Measurements from ENCODE around the gene CHMP6.

CHMP6 gene

DNA sequence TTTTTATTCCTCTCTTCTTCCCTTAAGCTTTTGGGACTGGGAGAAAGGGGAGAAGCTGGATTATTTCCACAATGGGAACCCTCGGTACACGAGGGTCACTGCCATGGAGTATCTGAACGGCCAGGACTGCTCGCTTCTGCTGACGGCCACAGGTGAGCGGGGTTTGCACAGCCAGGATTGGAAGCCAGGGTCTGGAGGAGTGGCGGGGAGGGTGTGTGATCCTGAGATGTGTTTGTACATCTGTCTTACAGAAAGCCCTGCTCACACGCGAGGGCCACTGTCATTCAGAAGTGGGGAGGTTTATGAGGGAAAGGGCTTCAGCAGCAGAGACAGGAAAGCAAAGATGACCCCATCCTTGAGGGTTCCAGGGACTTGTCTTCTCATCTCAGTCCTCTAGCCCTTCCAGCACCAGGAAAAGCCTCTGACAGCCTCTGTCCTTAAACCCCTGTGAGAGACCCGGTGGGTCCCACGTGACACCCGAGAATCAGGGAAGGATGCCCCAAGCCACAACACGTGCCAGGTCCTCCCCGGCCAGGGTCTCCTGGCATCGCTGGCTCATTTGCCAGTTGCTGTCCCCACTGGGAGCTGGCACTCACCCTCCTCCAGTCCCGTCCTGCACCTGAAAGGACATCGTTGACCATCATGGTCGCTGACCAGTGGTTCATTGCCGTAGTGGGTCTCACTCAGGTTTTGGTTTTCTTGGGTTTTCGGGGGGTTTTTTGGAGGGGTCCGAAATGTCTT, 44.3 kb upstream of the CHMP6 start:
- DNase-seq (ENCODE audit: low read depth) = no peak
- H3K4me3 ChIP-seq (ENCODE audit: low read depth, low read length) = no peak overlapping the region
- TF ChIP-seq, protein P1, sequence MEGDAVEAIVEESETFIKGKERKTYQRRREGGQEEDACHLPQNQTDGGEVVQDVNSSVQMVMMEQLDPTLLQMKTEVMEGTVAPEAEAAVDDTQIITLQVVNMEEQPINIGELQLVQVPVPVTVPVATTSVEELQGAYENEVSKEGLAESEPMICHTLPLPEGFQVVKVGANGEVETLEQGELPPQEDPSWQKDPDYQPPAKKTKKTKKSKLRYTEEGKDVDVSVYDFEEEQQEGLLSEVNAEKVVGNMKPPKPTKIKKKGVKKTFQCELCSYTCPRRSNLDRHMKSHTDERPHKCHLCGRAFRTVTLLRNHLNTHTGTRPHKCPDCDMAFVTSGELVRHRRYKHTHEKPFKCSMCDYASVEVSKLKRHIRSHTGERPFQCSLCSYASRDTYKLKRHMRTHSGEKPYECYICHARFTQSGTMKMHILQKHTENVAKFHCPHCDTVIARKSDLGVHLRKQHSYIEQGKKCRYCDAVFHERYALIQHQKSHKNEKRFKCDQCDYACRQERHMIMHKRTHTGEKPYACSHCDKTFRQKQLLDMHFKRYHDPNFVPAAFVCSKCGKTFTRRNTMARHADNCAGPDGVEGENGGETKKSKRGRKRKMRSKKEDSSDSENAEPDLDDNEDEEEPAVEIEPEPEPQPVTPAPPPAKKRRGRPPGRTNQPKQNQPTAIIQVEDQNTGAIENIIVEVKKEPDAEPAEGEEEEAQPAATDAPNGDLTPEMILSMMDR (IDR thresholded peaks at IDR 0.05; ENCODE audit: insufficient read depth, low read depth, low read length, missing control alignments) = no peak

DNA sequence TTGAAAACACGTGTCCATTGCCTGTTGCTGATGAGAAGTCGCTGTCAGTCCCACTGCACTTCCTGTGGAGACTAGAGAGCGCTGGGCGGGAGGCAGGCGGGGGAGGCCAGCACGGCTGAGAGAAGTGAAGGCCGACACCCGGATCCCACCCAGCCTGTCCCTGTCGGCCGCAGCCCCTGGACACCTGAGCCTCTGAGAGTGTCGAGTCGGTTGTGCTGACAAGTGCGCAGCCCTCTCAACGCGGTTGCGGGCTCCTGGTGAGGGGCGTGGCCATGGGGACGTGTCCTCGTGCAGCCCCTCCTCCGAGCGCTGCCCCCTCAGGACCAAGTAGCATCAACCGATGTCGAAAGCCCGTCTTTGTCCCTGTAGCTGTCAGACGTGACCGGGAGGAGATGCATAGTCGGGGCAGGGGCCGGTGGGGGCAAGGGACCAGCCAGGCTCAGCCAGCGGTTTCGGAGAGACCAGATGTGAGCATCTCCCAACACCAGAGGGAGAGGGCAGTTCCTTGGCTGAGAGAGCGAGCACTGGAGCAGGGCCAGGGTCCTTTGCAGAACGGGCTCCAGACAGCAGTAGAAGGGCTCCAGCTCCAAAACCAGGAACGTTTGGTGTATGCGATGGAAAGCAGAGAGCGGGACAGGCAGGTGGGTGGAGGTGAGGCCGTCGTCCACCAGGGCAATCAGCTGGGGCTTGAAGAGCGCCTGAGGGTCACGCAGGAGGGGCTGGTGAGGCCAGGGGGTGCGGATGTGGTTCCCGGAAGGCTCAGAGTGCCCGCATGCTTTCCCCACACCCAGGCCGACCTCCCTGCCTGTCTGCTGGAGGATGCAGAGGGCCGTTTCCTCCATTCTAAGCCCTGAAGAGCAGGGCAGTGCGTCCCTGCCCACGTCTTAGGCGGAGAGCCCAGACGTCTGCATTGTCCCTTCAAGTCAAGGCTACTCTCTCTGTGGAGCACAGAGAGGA, 43.3 kb upstream of the CHMP6 start:
- H3K4me3 ChIP-seq (ENCODE audit: low read depth, low read length) = no peak overlapping the region
- TF ChIP-seq, protein P1 (IDR thresholded peaks at IDR 0.05; ENCODE audit: insufficient read depth, low read depth, low read length, missing control alignments) = no peak
- DNase-seq (ENCODE audit: low read depth) = no peak

DNA sequence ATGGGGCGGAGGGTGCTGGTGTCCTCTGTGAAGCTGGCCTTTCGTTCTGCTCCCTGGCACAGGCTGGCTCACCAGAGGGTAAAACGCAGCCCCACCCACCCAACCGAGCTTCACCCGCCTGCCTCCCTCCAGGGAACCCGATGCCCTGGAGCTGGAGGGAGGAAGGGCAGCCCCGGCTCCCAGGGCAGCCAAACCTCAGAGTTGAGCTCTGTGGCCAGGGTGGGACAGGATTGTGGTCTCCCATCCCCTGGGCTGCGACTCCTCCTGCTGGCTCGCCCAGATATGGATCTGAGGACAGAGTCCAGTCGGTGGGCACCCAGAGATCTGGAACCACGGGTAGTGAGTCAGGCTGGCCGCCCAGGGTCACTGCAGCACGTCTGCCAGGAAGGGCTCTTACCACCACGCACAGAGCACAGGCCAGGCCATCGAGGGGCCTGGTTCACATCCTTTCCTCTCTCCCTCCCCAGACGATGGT, 42.6 kb upstream of the CHMP6 start:
- TF ChIP-seq, protein P1 (IDR thresholded peaks at IDR 0.05; ENCODE audit: insufficient read depth, low read depth, low read length, missing control alignments) = no peak
- DNase-seq (ENCODE audit: low read depth) = no peak
- no peak overlapping the region for H3K4me3 ChIP-seq (ENCODE audit: low read depth, low read length)

DNA sequence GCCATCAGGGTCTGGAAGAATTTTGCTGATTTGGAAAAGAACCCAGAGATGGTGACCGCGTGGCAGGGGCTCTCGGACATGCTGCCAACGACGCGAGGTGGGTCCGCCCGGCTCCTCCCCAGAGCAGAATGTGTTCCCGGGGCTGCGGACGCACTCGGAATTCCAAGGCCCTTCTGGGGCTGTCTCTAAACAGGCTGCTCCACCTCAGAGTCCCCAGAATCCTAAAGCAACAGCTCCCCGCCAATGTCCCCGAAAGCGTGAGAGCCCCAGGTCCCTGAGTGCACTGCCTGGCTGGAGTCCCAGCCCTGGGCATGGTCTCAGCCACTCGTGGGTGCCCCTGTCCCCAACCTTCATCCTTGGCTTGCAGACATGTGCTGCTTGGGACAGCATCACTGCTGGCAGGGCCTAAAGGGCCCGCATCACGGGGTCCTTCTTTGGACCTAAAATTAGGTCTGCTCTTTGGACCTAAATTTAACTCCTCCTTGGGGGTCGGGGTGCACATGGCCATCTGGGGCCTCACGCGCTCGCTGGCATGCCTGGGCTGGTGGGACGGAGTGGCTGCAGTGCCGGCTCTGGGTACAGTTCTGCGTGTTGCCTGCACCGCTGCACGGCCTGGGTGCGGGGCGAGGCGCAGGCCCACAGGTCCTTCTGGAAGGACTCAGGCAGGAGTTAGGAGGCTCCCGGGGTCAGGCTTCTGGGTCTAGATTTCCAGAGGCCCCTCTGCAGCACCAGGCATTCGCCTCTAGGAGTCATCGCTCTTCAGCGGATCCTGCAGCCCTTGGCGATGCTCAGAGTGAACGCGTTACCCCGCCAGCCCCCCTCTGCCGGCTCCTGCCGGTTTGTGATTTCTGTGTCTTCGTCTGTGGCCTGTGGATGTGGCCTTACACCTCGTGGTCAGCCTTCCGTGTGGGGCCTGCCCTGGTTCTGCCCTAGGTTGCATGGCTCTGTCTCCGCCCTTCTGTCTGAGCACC, 41.9 kb upstream of the CHMP6 start:
- TF ChIP-seq, protein P1 (IDR thresholded peaks at IDR 0.05; ENCODE audit: insufficient read depth, low read depth, low read length, missing control alignments) = no peak
- no peak overlapping the region for H3K4me3 ChIP-seq (ENCODE audit: low read depth, low read length)
- no peak for DNase-seq (ENCODE audit: low read depth)

DNA sequence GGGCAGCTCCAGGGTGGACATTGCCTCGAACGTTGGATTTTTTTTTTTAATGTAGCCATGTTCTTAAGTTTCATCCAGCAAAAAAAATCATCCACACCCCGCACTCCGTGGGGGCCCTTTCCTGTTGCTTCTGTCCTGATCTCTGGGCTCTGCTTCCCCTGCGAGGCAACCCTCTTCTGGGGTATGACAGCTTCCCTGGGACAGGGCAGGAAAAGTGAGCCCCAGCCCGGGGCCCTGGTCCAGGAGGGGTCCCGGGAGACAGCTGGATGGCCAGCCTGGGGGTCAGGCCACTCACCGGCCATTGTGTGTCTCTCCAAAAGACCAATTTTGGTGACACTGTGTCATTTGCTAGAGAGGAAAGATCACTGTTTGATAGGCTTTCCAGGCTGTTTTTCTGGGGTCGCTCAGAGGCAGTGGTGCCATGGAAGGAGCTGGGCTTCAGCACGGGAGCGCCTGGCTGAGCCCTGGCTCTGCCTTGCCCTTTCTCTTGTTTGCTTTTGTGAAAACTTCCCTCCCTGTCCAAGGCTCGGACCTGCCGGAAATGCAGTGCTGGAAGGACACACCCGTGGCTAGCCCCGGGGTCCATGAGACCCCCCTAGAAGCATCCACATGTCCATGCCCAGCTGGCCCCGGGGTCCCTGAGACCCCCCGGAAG, 41.0 kb upstream of the CHMP6 start:
- DNase-seq (ENCODE audit: low read depth) = no peak
- no peak overlapping the region for H3K4me3 ChIP-seq (ENCODE audit: low read depth, low read length)
- TF ChIP-seq, protein P1 (IDR thresholded peaks at IDR 0.05; ENCODE audit: insufficient read depth, low read depth, low read length, missing control alignments) = no peak
